HFFc6 (cell line): Measurements from ENCODE around the gene TPH2. TPM values are rescaled to one million over a fixed set of nuclear protein-coding genes. Genes with fewer than 3 reads are reported as not detected.

ENCODE experiments used
- DNase-seq: peaks from one replicate; pipeline ENCODE4 v3.0.0-alpha.2; 2018
- H3K27ac Mint-ChIP-seq: 2 replicates; pipeline ENCODE4 v1.8.0; 2020; ENCODE audit warnings: mild to moderate bottlenecking, mixed read lengths
- H3K27me3 Mint-ChIP-seq: 2 replicates; pipeline ENCODE4 v1.8.0; 2021; ENCODE audit warnings: mild to moderate bottlenecking, moderate library complexity, mixed read lengths; ENCODE audit not compliant: insufficient read depth
- H3K36me3 Mint-ChIP-seq: 2 replicates; pipeline ENCODE4 v1.8.0; 2021; ENCODE audit warnings: low read depth, mixed read lengths
- H3K4me1 Mint-ChIP-seq: 2 replicates; pipeline ENCODE4 v1.8.0; 2020; ENCODE audit warnings: low read depth, mixed read lengths
- H3K4me3 Mint-ChIP-seq: 2 replicates; pipeline ENCODE4 v1.8.0; 2020; ENCODE audit warnings: mild to moderate bottlenecking, moderate library complexity, mixed read lengths
- H3K9me3 Mint-ChIP-seq: 2 replicates; pipeline ENCODE4 v1.8.0; 2020; ENCODE audit warnings: mild to moderate bottlenecking, mixed read lengths
- CTCF ChIP-seq: fragments of 200-600 bp; sonication (generic); IDR thresholded peaks from 2 replicates; pipeline ENCODE4 v1.5.0; 2021; ENCODE audit warnings: antibody characterized with exemption, mild to moderate bottlenecking
- total RNA-seq, 6 experiments: library from RNA; stranded (reverse); fragmentation: NEBNext Ultra II Directional; extraction: Animal tissue kit (Norgen Biotek cat#: 25700); gene quantifications; 2 replicates in 1 of 6; 3 replicates in 5 of 6; pipeline ENCODE4 v1.2.3, GENCODE V29; 2021

TPH2 gene
- total RNA-seq, 6 experiments from 2014 or later, result not detected

- peaks cover 33% of the 10 kb centered on the region; the same call in 1 of the 2 replicates for H3K36me3 Mint-ChIP-seq
- H3K27me3 Mint-ChIP-seq, result no peaks in the 10 kb centered on the region
- H3K9me3 Mint-ChIP-seq, result no peaks in the 10 kb centered on the region
- H3K4me1 Mint-ChIP-seq, result peaks cover 12% of the 10 kb centered on the region
- no peak for TF ChIP-seq CTCF
- no peak for DNase-seq
- no peak overlapping the region for H3K27ac Mint-ChIP-seq
- no peak overlapping the region for H3K4me3 Mint-ChIP-seq
Observed at GRCh38 chr12:71904629-71905028, 34.0 kb upstream of the TPH2 start.

GRCh38 chr12:71935594-71935993 is 3.1 kb upstream of the TPH2 start:
- peaks cover 2% of the 10 kb centered on the region; the same call in 1 of the 2 replicates for H3K27me3 Mint-ChIP-seq
- peaks cover 32% of the 10 kb centered on the region for H3K4me1 Mint-ChIP-seq
- H3K27ac Mint-ChIP-seq, result peak overlapping the region; percentile 20; the same call in 1 of the 2 replicates
- H3K9me3 Mint-ChIP-seq, result no peaks in the 10 kb centered on the region
- no peak overlapping the region for H3K4me3 Mint-ChIP-seq
- H3K36me3 Mint-ChIP-seq, result no peaks in the 10 kb centered on the region; the same call in 1 of the 2 replicates
- DNase-seq, result no peak
- TF ChIP-seq CTCF, result no peak

GRCh38 chr12:71940068-71940467 is 1.4 kb downstream of the TPH2 start:
- no peak for DNase-seq
- H3K27ac Mint-ChIP-seq, result no peak overlapping the region
- H3K36me3 Mint-ChIP-seq, result no peaks in the 10 kb centered on the region; the same call in 1 of the 2 replicates
- no peak overlapping the region for H3K4me3 Mint-ChIP-seq
- H3K27me3 Mint-ChIP-seq, result peaks cover 5% of the 10 kb centered on the region
- no peak for TF ChIP-seq CTCF
- peaks cover 30% of the 10 kb centered on the region for H3K4me1 Mint-ChIP-seq
- no peaks in the 10 kb centered on the region for H3K9me3 Mint-ChIP-seq

- H3K27ac Mint-ChIP-seq, result no peak overlapping the region
- DNase-seq, result no peak
Observed at GRCh38 chr12:71941174-71941573, 2.5 kb downstream of the TPH2 start.

GRCh38 chr12:71942259-71942658 is 3.6 kb downstream of the TPH2 start:
- no peak for DNase-seq
- Mint-ChIP-seq H3K27me3 (peaks cover 5% of the 10 kb centered on the region), H3K4me1 (peaks cover 27% of the 10 kb centered on the region), H3K9me3 (no peaks in the 10 kb centered on the region), H3K36me3 (no peaks in the 10 kb centered on the region), H3K4me3 (no peak overlapping the region), H3K27ac (no peak overlapping the region)
- TF ChIP-seq CTCF, result no peak

More at GRCh38 chr12:71941174-71941573, 2.5 kb downstream of the TPH2 start:
- TF ChIP-seq CTCF, result peak; percentile 14; the same call in 1 of the 2 replicates
- Mint-ChIP-seq H3K36me3 (no peaks in the 10 kb centered on the region; the same call in 1 of the 2 replicates), H3K9me3 (no peaks in the 10 kb centered on the region), H3K27me3 (peaks cover 5% of the 10 kb centered on the region), H3K4me3 (no peak overlapping the region), H3K4me1 (peaks cover 25% of the 10 kb centered on the region)

- DNase-seq, result no peak
- no peak for TF ChIP-seq CTCF
- no peaks in the 10 kb centered on the region for H3K36me3 Mint-ChIP-seq
- no peak overlapping the region for H3K27ac Mint-ChIP-seq
- no peak overlapping the region for H3K4me3 Mint-ChIP-seq
- H3K9me3 Mint-ChIP-seq, result no peaks in the 10 kb centered on the region
- H3K4me1 Mint-ChIP-seq, result peaks cover 32% of the 10 kb centered on the region
- peaks cover 5% of the 10 kb centered on the region for H3K27me3 Mint-ChIP-seq
Observed at GRCh38 chr12:71942703-71943102, 4.1 kb downstream of the TPH2 start.
